ENCODE results near the gene IRGQ.
"Not testable (repeated sequence)": the region's sequence is repeated elsewhere in the genome, so short reads cannot be mapped to it uniquely, and the experiment has no call there.

- not testable (repeated sequence) for TF ChIP-seq CTCF (IDR thresholded peaks at IDR 0.05; ENCODE audit: low read depth, low read length); MYC (IDR thresholded peaks at IDR 0.05; ENCODE audit: low read depth, low read length); POLR2A (IDR thresholded peaks at IDR 0.05; ENCODE audit: extremely low read depth, insufficient read length)
Observed at GRCh38 chr19:43635561-43635940, 39.6 kb upstream of the IRGQ start.
